Tibial nerve (tissue), 4 donors: ENCODE results near the gene AAK1. TPM values are rescaled to one million over a fixed set of nuclear protein-coding genes. Genes with fewer than 3 reads are reported as not detected.
"Not testable (repeated sequence)": the region's sequence is repeated elsewhere in the genome, so short reads cannot be mapped to it uniquely, and the experiment has no call there.

Experiments
- DNase-seq, 2 donors: peaks; one replicate each; pipeline ENCODE4 v3.0.0-alpha.2; 2019; ENCODE audit warnings: low spot score in 2 of 2
- H3K27ac ChIP-seq, 4 donors: fragments of 200-600 bp; sonication (generic) in 3 of 4; one replicate each; pipeline ENCODE4 v1.5.1; 2017 to 2019; ENCODE audit warnings: mild to moderate bottlenecking in 1 of 4
- H3K27me3 ChIP-seq, 2 donors: fragments of 200-600 bp; sonication (generic) in 1 of 2; one replicate each; pipeline versions ENCODE4 v1.5.1 to v1.6.0; 2017 to 2019
- H3K36me3 ChIP-seq, 3 donors: fragments of 200-600 bp; sonication (generic); one replicate each; pipeline ENCODE4 v1.5.1; 2018 to 2019
- H3K4me1 ChIP-seq, 4 donors: fragments of 200-600 bp; sonication (generic) in 3 of 4; one replicate each; pipeline ENCODE4 v1.5.1; 2017 to 2019
- H3K4me3 ChIP-seq, 4 donors: fragments of 200-600 bp; sonication (generic) in 3 of 4; one replicate each; pipeline ENCODE4 v1.5.1; 2017 to 2019; ENCODE audit warnings: mild to moderate bottlenecking in 1 of 4, moderate library complexity in 1 of 4
- H3K9me3 ChIP-seq, 4 donors: fragments of 200-600 bp; sonication (generic) in 3 of 4; one replicate each; pipeline ENCODE4 v1.5.1; 2017 to 2019
- EP300 ChIP-seq, 2 donors: sonication (generic); formaldehyde crosslinking; IDR thresholded peaks; one replicate each; pipeline ENCODE4 v1.6.1; 2017; ENCODE audit warnings: antibody characterized with exemption in 2 of 2, mild to moderate bottlenecking in 1 of 2
- POLR2A ChIP-seq, 2 donors: fragments of 450-650 bp; IDR thresholded peaks; one replicate each; pipeline ENCODE4 v1.6.1; 2017; ENCODE audit warnings: antibody characterized with exemption in 2 of 2, mild to moderate bottlenecking in 2 of 2, moderate library complexity in 2 of 2
- WGBS, 2 donors: methylation state at CpG; one replicate each; pipeline ENCODE4 v1.1.5; 2018; 5-methylcytosine and 5-hydroxymethylcytosine counted together
- total RNA-seq, 4 donors: library from RNA; depleted of rRNA; stranded (reverse); fragments of >200 nt; gene quantifications; one replicate each; pipeline ENCODE4 v1.1.0, GENCODE V29; 2016
- TF ChIP-seq, protein P1 (sequence below), 5 experiments: fragments of 200-600 bp in 3 of 5; fragments of 450-650 bp in 2 of 5; sonication (generic) in 3 of 5; IDR thresholded peaks; one replicate each; pipeline ENCODE4 v1.5.1; 2016 to 2019; ENCODE audit warnings: antibody characterized with exemption in 5 of 5, mild to moderate bottlenecking in 3 of 5, moderate library complexity in 2 of 5

AAK1 gene
- total RNA-seq, 4 donors from 2014 or later = 29.2 to 70.5 (median 44.5) TPM

DNA sequence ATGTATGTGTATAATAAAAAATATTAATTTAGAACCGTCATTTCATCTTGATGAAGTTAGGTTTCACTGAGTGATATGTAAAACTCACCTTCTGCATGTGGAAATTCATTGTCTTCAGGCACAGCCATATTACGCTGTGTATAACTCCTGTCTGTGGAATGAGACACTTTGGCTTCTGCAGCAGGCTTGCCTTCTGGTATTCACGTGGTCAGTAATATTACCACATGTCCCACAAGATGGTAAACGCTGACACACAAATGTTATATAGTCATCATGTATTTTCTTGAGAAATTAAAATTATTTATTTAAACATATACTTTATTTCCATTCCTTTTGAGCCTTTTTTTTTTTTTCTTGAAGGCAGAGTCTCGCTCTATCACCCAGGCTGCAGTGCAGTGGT is 25.1 kb upstream of the AAK1 start:
- no peaks in the 10 kb centered on the region for H3K4me1 ChIP-seq
- 91 to 94% methylated on average over 5 of the region's 5 CpGs for WGBS, 2 donors
- no peak overlapping the region for H3K4me3 ChIP-seq
- no peak overlapping the region for H3K27ac ChIP-seq
- DNase-seq = no peak
- H3K27me3 ChIP-seq = no peaks in the 10 kb centered on the region
- peaks cover 0 to 17% (median 0%) of the 10 kb centered on the region in 4 donors for H3K9me3 ChIP-seq
- no peak for TF ChIP-seq EP300 (IDR thresholded peaks at IDR 0.05)
- peaks cover 0 to 9% (median 0%) of the 10 kb centered on the region in 3 donors for H3K36me3 ChIP-seq

GRCh38 chr2:69667805-69668382 is 24.4 kb upstream of the AAK1 start:
- no peak for TF ChIP-seq EP300 (IDR thresholded peaks at IDR 0.05)
- Histone ChIP-seq H3K36me3 (peaks cover 0 to 9% (median 0%) of the 10 kb centered on the region in 3 donors), H3K27me3 (no peaks in the 10 kb centered on the region), H3K4me1 (no peaks in the 10 kb centered on the region), H3K27ac (no peak overlapping the region), H3K9me3 (peaks cover 0 to 17% (median 0%) of the 10 kb centered on the region in 4 donors), H3K4me3 (no peak overlapping the region)
- WGBS, 2 donors = 75 to 78% methylated on average over 7 of the region's 7 CpGs
- DNase-seq = no peak

DNA sequence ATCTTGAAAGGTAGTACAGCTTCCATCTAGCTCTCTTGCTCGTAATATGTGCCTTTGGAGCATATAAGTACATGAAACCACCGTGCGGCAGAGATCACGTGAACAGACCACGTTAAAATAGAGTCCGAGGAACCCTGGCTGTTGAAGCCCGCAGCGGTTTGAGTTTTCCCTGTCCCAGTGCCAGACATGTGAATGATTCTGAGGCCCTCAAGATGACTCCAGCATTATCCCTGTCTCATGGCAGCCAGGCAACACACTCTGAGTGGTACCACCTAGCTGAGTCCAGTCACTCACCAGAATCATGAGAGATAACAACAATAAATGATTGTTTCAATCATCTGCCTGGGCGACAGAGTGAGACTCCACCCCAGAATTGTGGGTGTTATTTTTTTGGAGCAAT is 21.6 kb upstream of the AAK1 start:
- no peak overlapping the region for H3K4me3 ChIP-seq
- no peak overlapping the region for H3K27ac ChIP-seq
- H3K4me1 ChIP-seq = no peaks in the 10 kb centered on the region
- H3K36me3 ChIP-seq = peaks cover 0 to 9% (median 0%) of the 10 kb centered on the region in 3 donors
- no peaks in the 10 kb centered on the region for H3K27me3 ChIP-seq
- DNase-seq = no peak
- TF ChIP-seq, protein P1, sequence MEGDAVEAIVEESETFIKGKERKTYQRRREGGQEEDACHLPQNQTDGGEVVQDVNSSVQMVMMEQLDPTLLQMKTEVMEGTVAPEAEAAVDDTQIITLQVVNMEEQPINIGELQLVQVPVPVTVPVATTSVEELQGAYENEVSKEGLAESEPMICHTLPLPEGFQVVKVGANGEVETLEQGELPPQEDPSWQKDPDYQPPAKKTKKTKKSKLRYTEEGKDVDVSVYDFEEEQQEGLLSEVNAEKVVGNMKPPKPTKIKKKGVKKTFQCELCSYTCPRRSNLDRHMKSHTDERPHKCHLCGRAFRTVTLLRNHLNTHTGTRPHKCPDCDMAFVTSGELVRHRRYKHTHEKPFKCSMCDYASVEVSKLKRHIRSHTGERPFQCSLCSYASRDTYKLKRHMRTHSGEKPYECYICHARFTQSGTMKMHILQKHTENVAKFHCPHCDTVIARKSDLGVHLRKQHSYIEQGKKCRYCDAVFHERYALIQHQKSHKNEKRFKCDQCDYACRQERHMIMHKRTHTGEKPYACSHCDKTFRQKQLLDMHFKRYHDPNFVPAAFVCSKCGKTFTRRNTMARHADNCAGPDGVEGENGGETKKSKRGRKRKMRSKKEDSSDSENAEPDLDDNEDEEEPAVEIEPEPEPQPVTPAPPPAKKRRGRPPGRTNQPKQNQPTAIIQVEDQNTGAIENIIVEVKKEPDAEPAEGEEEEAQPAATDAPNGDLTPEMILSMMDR (IDR thresholded peaks at IDR 0.05) = no peak
- TF ChIP-seq POLR2A (IDR thresholded peaks at IDR 0.05) (no peak), EP300 (IDR thresholded peaks at IDR 0.05) (no peak)
- peaks cover 0 to 8% (median 0%) of the 10 kb centered on the region in 4 donors for H3K9me3 ChIP-seq
- 90 to 94% methylated on average over 9 of the region's 9 CpGs for WGBS, 2 donors

- Histone ChIP-seq H3K27me3 (no peaks in the 10 kb centered on the region), H3K9me3 (peaks cover 0 to 8% (median 0%) of the 10 kb centered on the region in 4 donors), H3K27ac (no peak overlapping the region), H3K36me3 (peaks cover 0 to 3% (median 0%) of the 10 kb centered on the region in 3 donors), H3K4me3 (no peak overlapping the region), H3K4me1 (no peaks in the 10 kb centered on the region)
- no peak for DNase-seq
- WGBS, 2 donors = 89 to 91% methylated on average over 3 of the region's 3 CpGs
- TF ChIP-seq EP300 (IDR thresholded peaks at IDR 0.05) (no peak), POLR2A (IDR thresholded peaks at IDR 0.05) (no peak)
- TF ChIP-seq, protein P1 (IDR thresholded peaks at IDR 0.05) = no peak
Observed at GRCh38 chr2:69663860-69664259, 20.3 kb upstream of the AAK1 start.

GRCh38 chr2:69662547-69662946 is 19.0 kb upstream of the AAK1 start:
- not testable (repeated sequence) for H3K36me3 ChIP-seq, H3K9me3 ChIP-seq, H3K27me3 ChIP-seq, DNase-seq, H3K4me1 ChIP-seq, H3K27ac ChIP-seq, H3K4me3 ChIP-seq
- WGBS, 2 donors = 91 to 94% methylated on average over 2 of the region's 2 CpGs

- H3K4me3 ChIP-seq = no peak overlapping the region
- H3K27me3 ChIP-seq = no peaks in the 10 kb centered on the region
- peaks cover 0 to 6% (median 0%) of the 10 kb centered on the region in 3 donors for H3K36me3 ChIP-seq
- H3K27ac ChIP-seq = no peak overlapping the region
- no peak for DNase-seq
- H3K9me3 ChIP-seq = peaks cover 0 to 5% (median 0%) of the 10 kb centered on the region in 4 donors
- H3K4me1 ChIP-seq = no peaks in the 10 kb centered on the region
- TF ChIP-seq, protein P1 (IDR thresholded peaks at IDR 0.05) = no peak
- WGBS, 2 donors = 78% methylated on average over 1 of the region's 1 CpG
Observed at GRCh38 chr2:69660637-69661036, 17.1 kb upstream of the AAK1 start.
